SKM-1 treated with dmso at 0.1 percent for 144 hours (cell line): ENCODE measurements around the gene GID4.
"Not testable (repeated sequence)": the region's sequence is repeated elsewhere in the genome, so short reads cannot be mapped to it uniquely, and the experiment has no call there.

Source experiments
- DNase-seq: peaks from one replicate; lab custom pipeline; 2025; ENCODE audit not compliant: unreplicated experiment; lab: John Stamatoyannopoulos, UW

GID4 gene

GRCh38 chr17:18038861-18039534, at the start of gene GID4, which contains the start of gene ATPAF2:
TSS of gene GID4 (plus strand) at chr17:18039408. CDS start at chr17:18039465, 57 bp downstream.
TSS of gene ATPAF2 (minus strand) at chr17:18039168. CDS start at chr17:18039013, 155 bp downstream.
- peak; percentile 96 for DNase-seq

- DNase-seq: no peak
Measured at GRCh38 chr17:17989618-17990017, 49.6 kb upstream of the GID4 start.

- no peak for DNase-seq
Measured at GRCh38 chr17:17990282-17990681, 48.9 kb upstream of the GID4 start.

GRCh38 chr17:17993366-17993765, 45.8 kb upstream of the GID4 start:
- no peak for DNase-seq

GRCh38 chr17:17993852-17994251, 45.4 kb upstream of the GID4 start:
- DNase-seq: no peak

- DNase-seq: no peak
Measured at GRCh38 chr17:17994271-17995069, 44.7 kb upstream of the GID4 start.

GRCh38 chr17:17995887-17996286, 43.3 kb upstream of the GID4 start:
- not testable (repeated sequence) for DNase-seq

- no peak for DNase-seq
Measured at GRCh38 chr17:17998934-17999333, 40.3 kb upstream of the GID4 start.

- no peak for DNase-seq
Measured at GRCh38 chr17:17999364-18000029, 39.7 kb upstream of the GID4 start.

- no peak for DNase-seq
Measured at GRCh38 chr17:18000030-18000408, 39.2 kb upstream of the GID4 start.

GRCh38 chr17:18002171-18002570, 37.0 kb upstream of the GID4 start:
- DNase-seq: no peak

- DNase-seq: no peak
Measured at GRCh38 chr17:18004345-18004744, 34.9 kb upstream of the GID4 start.

- no peak for DNase-seq
Measured at GRCh38 chr17:18004884-18005305, 34.3 kb upstream of the GID4 start.

GRCh38 chr17:18005496-18005895, 33.7 kb upstream of the GID4 start:
- DNase-seq: no peak

GRCh38 chr17:18006495-18007239, 32.5 kb upstream of the GID4 start:
- no peak for DNase-seq

- no peak for DNase-seq
Measured at GRCh38 chr17:18008496-18009268, 30.5 kb upstream of the GID4 start.

- no peak for DNase-seq
Measured at GRCh38 chr17:18009609-18010420, 29.4 kb upstream of the GID4 start.

- no peak for DNase-seq
Measured at GRCh38 chr17:18011286-18011685, 27.9 kb upstream of the GID4 start.

- DNase-seq: no peak
Measured at GRCh38 chr17:18014006-18014405, 25.2 kb upstream of the GID4 start.

- no peak for DNase-seq
Measured at GRCh38 chr17:18015593-18015992, 23.6 kb upstream of the GID4 start.
